ENCODE results near the gene RBM47.
A peak's percentile ranks its signal among the peaks of the same experiment; 100 is the strongest.

The RBM47 gene

GRCh38 chr4:40626183-40626990 is 3.3 kb downstream of the RBM47 start:
- no peak for TF ChIP-seq CTCF (IDR thresholded peaks at IDR 0.05; ENCODE audit: low read depth, low read length)
- TF ChIP-seq EZH2phosphoT487 (IDR thresholded peaks at IDR 0.05; ENCODE audit: low read depth): no peak
- no peak overlapping the region for H3K27ac ChIP-seq (ENCODE audit: low read length)

GRCh38 chr4:40623707-40624106 is 6.0 kb downstream of the RBM47 start:
- Histone ChIP-seq H3K79me2 (ENCODE audit: low read length) (no peaks in the 10 kb centered on the region), H3K36me3 (replicated peaks; ENCODE audit: low read depth, low read length) (no peaks in the 10 kb centered on the region), H3K9me3 (ENCODE audit: insufficient read depth, low read length) (no peaks in the 10 kb centered on the region), H4K20me1 (ENCODE audit: insufficient read depth, low read length) (no peaks in the 10 kb centered on the region), H3K27me3 (ENCODE audit: low read depth, low read length) (peaks cover 21% of the 10 kb centered on the region), H3K4me2 (ENCODE audit: low read length) (no peak overlapping the region), H3K9ac (ENCODE audit: low read length) (no peak overlapping the region), H3K27ac (ENCODE audit: low read length) (no peak overlapping the region), H2AFZ (ENCODE audit: low read depth, low read length) (no peak overlapping the region), H3K4me3 (ENCODE audit: low read length) (no peak overlapping the region), H3K4me1 (ENCODE audit: low read length) (peaks cover 17% of the 10 kb centered on the region)
- no peak for TF ChIP-seq EZH2phosphoT487 (IDR thresholded peaks at IDR 0.05; ENCODE audit: low read depth)
- no peak for TF ChIP-seq CTCF (IDR thresholded peaks at IDR 0.05; ENCODE audit: low read depth, low read length)

More at GRCh38 chr4:40626183-40626990, 3.3 kb downstream of the RBM47 start:
- Histone ChIP-seq H3K4me2 (ENCODE audit: low read length) (no peak overlapping the region), H2AFZ (ENCODE audit: low read depth, low read length) (no peak overlapping the region), H3K4me1 (ENCODE audit: low read length) (peaks cover 25% of the 10 kb centered on the region), H3K27me3 (ENCODE audit: low read depth, low read length) (peaks cover 26% of the 10 kb centered on the region), H3K79me2 (ENCODE audit: low read length) (no peaks in the 10 kb centered on the region), H3K4me3 (ENCODE audit: low read length) (no peak overlapping the region), H4K20me1 (ENCODE audit: insufficient read depth, low read length) (no peaks in the 10 kb centered on the region), H3K9me3 (ENCODE audit: insufficient read depth, low read length) (no peaks in the 10 kb centered on the region), H3K9ac (ENCODE audit: low read length) (no peak overlapping the region), H3K36me3 (replicated peaks; ENCODE audit: low read depth, low read length) (no peaks in the 10 kb centered on the region)

GRCh38 chr4:40622913-40623312 is 6.8 kb downstream of the RBM47 start:
- H3K4me3 ChIP-seq (ENCODE audit: low read length): no peak overlapping the region
- no peaks in the 10 kb centered on the region for H3K79me2 ChIP-seq (ENCODE audit: low read length)
- peaks cover 15% of the 10 kb centered on the region for H3K27me3 ChIP-seq (ENCODE audit: low read depth, low read length)
- TF ChIP-seq EZH2phosphoT487 (IDR thresholded peaks at IDR 0.05; ENCODE audit: low read depth) (no peak), CTCF (IDR thresholded peaks at IDR 0.05; ENCODE audit: low read depth, low read length) (no peak)
- H3K4me2 ChIP-seq (ENCODE audit: low read length): no peak overlapping the region
- H3K9me3 ChIP-seq (ENCODE audit: insufficient read depth, low read length): no peaks in the 10 kb centered on the region
- peaks cover 17% of the 10 kb centered on the region for H3K4me1 ChIP-seq (ENCODE audit: low read length)
- no peak overlapping the region for H3K9ac ChIP-seq (ENCODE audit: low read length)
- H3K27ac ChIP-seq (ENCODE audit: low read length): no peak overlapping the region
- no peak overlapping the region for H2AFZ ChIP-seq (ENCODE audit: low read depth, low read length)
- H4K20me1 ChIP-seq (ENCODE audit: insufficient read depth, low read length): no peaks in the 10 kb centered on the region
- H3K36me3 ChIP-seq (replicated peaks; ENCODE audit: low read depth, low read length): no peaks in the 10 kb centered on the region

- Histone ChIP-seq H4K20me1 (ENCODE audit: insufficient read depth, low read length) (no peaks in the 10 kb centered on the region), H3K9me3 (ENCODE audit: insufficient read depth, low read length) (no peaks in the 10 kb centered on the region), H3K4me2 (ENCODE audit: low read length) (peak overlapping the region; percentile 52), H3K27ac (ENCODE audit: low read length) (peak overlapping the region; percentile 14; the same call in 1 of the 2 replicates), H3K27me3 (ENCODE audit: low read depth, low read length) (peaks cover 5% of the 10 kb centered on the region), H3K36me3 (replicated peaks; ENCODE audit: low read depth, low read length) (no peaks in the 10 kb centered on the region), H2AFZ (ENCODE audit: low read depth, low read length) (peak overlapping the region; percentile 8; the same call in 1 of the 2 replicates), H3K9ac (ENCODE audit: low read length) (no peak overlapping the region), H3K4me3 (ENCODE audit: low read length) (peak overlapping the region; percentile 30), H3K4me1 (ENCODE audit: low read length) (peaks cover 17% of the 10 kb centered on the region), H3K79me2 (ENCODE audit: low read length) (no peaks in the 10 kb centered on the region)
- no peak for TF ChIP-seq EZH2phosphoT487 (IDR thresholded peaks at IDR 0.05; ENCODE audit: low read depth)
Measured at GRCh38 chr4:40621592-40622512, 7.8 kb downstream of the RBM47 start.
